Colonic mucosa (tissue), 4 donors: ENCODE data around the gene NFKBIA. TPM values are rescaled to one million over a fixed set of nuclear protein-coding genes. Genes with fewer than 3 reads are reported as not detected.
A peak's percentile ranks its signal among the peaks of the same experiment; 100 is the strongest.

Experiments used
- DNase-seq: peaks from one replicate; pipeline ENCODE4 v3.0.0-alpha.2; 2020
- H3K27ac ChIP-seq: fragments of 200-600 bp; one replicate; pipeline ENCODE4 v1.8.0; 2021
- H3K27me3 ChIP-seq: fragments of 200-600 bp; one replicate; pipeline ENCODE4 v1.8.0; 2021
- H3K36me3 ChIP-seq: fragments of 200-600 bp; one replicate; pipeline ENCODE4 v1.8.0; 2021
- H3K4me1 ChIP-seq: fragments of 200-600 bp; one replicate; pipeline ENCODE4 v1.8.0; 2021; ENCODE audit warnings: mild to moderate bottlenecking
- H3K4me3 ChIP-seq: fragments of 200-600 bp; one replicate; pipeline ENCODE4 v1.8.0; 2021
- H3K9ac ChIP-seq, 2 donors: one replicate each; pipeline ENCODE4 v1.7.0; 2013; ENCODE audit warnings: control low read depth in 2 of 2, low read depth in 2 of 2, low read length in 2 of 2
- H3K9me3 ChIP-seq: fragments of 200-600 bp; one replicate; pipeline ENCODE4 v1.8.0; 2021
- CTCF ChIP-seq: fragments of 200-600 bp; IDR thresholded peaks from one replicate; pipeline ENCODE4 v1.8.0; 2022; ENCODE audit warnings: antibody characterized with exemption, mild to moderate bottlenecking
- intact Hi-C: fragments of 100-400 bp; cut with DNase I; formaldehyde crosslinking; loops from one replicate; pipeline ENCODE4 v1.14.1; 2022
- total RNA-seq, 2 donors: library from RNA; stranded (reverse); fragmentation: NEBNext Ultra II Directional in 1 of 2; extraction: Animal tissue kit (Norgen Biotek cat#: 25700) in 1 of 2; gene quantifications; one replicate each; pipeline ENCODE4 v1.2.1, GENCODE V29; 2021
- donor health status: healthy.
- donor health status: DM: no; HTN: no; CAD: no.
- donor health status: DM: no; HTN: no; CAD: no.

The NFKBIA gene
- total RNA-seq, 2 donors from 2014 or later: 78.2 to 125 TPM

GRCh38 chr14:35367056-35367372, 37.5 kb downstream of the NFKBIA start:
- Histone ChIP-seq H3K4me1 (no peaks in the 10 kb centered on the region), H3K9me3 (no peaks in the 10 kb centered on the region), H3K27me3 (no peaks in the 10 kb centered on the region), H3K27ac (peak overlapping the region; percentile 50), H3K4me3 (no peak overlapping the region), H3K36me3 (no peaks in the 10 kb centered on the region), H3K9ac (no peak overlapping the region)
- DNase-seq: no peak
- no peak for TF ChIP-seq CTCF
- intact Hi-C loops: no loop called here

GRCh38 chr14:35366521-35366976, 38.0 kb downstream of the NFKBIA start:
- Histone ChIP-seq H3K9me3 (no peaks in the 10 kb centered on the region), H3K27me3 (no peaks in the 10 kb centered on the region), H3K27ac (peak overlapping the region; percentile 50), H3K4me1 (no peaks in the 10 kb centered on the region), H3K36me3 (no peaks in the 10 kb centered on the region), H3K4me3 (no peak overlapping the region), H3K9ac (no peak overlapping the region)
- DNase-seq: no peak
- intact Hi-C loops: no loop called here
- no peak for TF ChIP-seq CTCF

GRCh38 chr14:35366056-35366451, 38.5 kb downstream of the NFKBIA start:
- TF ChIP-seq CTCF: no peak
- Histone ChIP-seq H3K36me3 (no peaks in the 10 kb centered on the region), H3K27ac (peak overlapping the region; percentile 50), H3K4me1 (no peaks in the 10 kb centered on the region), H3K4me3 (no peak overlapping the region), H3K9me3 (no peaks in the 10 kb centered on the region), H3K27me3 (no peaks in the 10 kb centered on the region), H3K9ac (no peak overlapping the region)
- DNase-seq: no peak
- intact Hi-C loops: no loop called here

GRCh38 chr14:35365130-35366055, 39.2 kb downstream of the NFKBIA start:
- intact Hi-C loops: no loop called here

GRCh38 chr14:35362911-35363374, 41.6 kb downstream of the NFKBIA start:
- intact Hi-C loops: no loop called here
- Histone ChIP-seq H3K9ac (no peak overlapping the region), H3K4me1 (no peaks in the 10 kb centered on the region), H3K27ac (no peak overlapping the region), H3K27me3 (no peaks in the 10 kb centered on the region), H3K4me3 (no peak overlapping the region), H3K36me3 (no peaks in the 10 kb centered on the region), H3K9me3 (no peaks in the 10 kb centered on the region)
- no peak for DNase-seq
- no peak for TF ChIP-seq CTCF

More at GRCh38 chr14:35365130-35366055, 39.2 kb downstream of the NFKBIA start:
- no peak for TF ChIP-seq CTCF
- Histone ChIP-seq H3K4me1 (no peaks in the 10 kb centered on the region), H3K36me3 (no peaks in the 10 kb centered on the region), H3K9ac (peak overlapping the region in 1 of 2 donors; percentile 40), H3K27me3 (no peaks in the 10 kb centered on the region), H3K27ac (peak overlapping the region; percentile 50), H3K4me3 (no peak overlapping the region), H3K9me3 (no peaks in the 10 kb centered on the region)
- peak; percentile 62 for DNase-seq
